ENCODE data around the gene KLHL29.

GRCh38 chr2:23335550-23335949 lies 49.4 kb upstream of the KLHL29 start:
- TF ChIP-seq, protein P1, sequence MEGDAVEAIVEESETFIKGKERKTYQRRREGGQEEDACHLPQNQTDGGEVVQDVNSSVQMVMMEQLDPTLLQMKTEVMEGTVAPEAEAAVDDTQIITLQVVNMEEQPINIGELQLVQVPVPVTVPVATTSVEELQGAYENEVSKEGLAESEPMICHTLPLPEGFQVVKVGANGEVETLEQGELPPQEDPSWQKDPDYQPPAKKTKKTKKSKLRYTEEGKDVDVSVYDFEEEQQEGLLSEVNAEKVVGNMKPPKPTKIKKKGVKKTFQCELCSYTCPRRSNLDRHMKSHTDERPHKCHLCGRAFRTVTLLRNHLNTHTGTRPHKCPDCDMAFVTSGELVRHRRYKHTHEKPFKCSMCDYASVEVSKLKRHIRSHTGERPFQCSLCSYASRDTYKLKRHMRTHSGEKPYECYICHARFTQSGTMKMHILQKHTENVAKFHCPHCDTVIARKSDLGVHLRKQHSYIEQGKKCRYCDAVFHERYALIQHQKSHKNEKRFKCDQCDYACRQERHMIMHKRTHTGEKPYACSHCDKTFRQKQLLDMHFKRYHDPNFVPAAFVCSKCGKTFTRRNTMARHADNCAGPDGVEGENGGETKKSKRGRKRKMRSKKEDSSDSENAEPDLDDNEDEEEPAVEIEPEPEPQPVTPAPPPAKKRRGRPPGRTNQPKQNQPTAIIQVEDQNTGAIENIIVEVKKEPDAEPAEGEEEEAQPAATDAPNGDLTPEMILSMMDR (IDR thresholded peaks at IDR 0.05) = no peak
- TF ChIP-seq EZH2 (IDR thresholded peaks at IDR 0.05; ENCODE audit: borderline replicate concordance, insufficient read depth, low read depth, low read length, poor library complexity, severe bottlenecking) = no peak

Data from B cell (primary cell).